Fibroblast of lung (primary cell): Measurements from ENCODE around the gene RPGR.

Experiments used
- CTCF ChIP-seq, 2 donors: IDR thresholded peaks in 1 of 2; conservative IDR thresholded peaks in 1 of 2; 1 replicate in 1 of 2; 2 replicates in 1 of 2; pipeline ENCODE4 v1.5.1; 2011 to 2012; ENCODE audit warnings: low read length in 2 of 2, control low read depth in 1 of 2, inconsistent platforms in 1 of 2, low read depth in 1 of 2, mild to moderate bottlenecking in 1 of 2
- EZH2 ChIP-seq: IDR thresholded peaks from 2 replicates; pipeline ENCODE4 v1.5.1; 2012; ENCODE audit warnings: low read length, control low read depth, mild to moderate bottlenecking; ENCODE audit errors: missing control alignments

GRCh38 chrX:38365954-38366353 is 38.6 kb upstream of the RPGR start:
- TF ChIP-seq CTCF (conservative IDR thresholded peaks at IDR 0.05 in 1 of 2, IDR thresholded peaks at IDR 0.05 in 1 of 2; ENCODE audit: low read depth in 1 of 2, low read length in 2 of 2) (no peak), EZH2 (no peak)
